Activated CD4-positive, alpha-beta T cell treated with anti-CD3 and anti-CD28 coated beads, Interleukin-2, amount 10 ng/mL, durations not matched to agents 24 days and 14 days (primary cell): ENCODE results near the gene PACSIN1. TPM values are rescaled to one million over a fixed set of nuclear protein-coding genes. Genes with fewer than 3 reads are reported as not detected.
A peak's percentile ranks its signal among the peaks of the same experiment; 100 is the strongest.

Experiments
- DNase-seq: peaks from one replicate; pipeline ENCODE4 v3.0.0; 2022
- H3K27ac Mint-ChIP-seq: one replicate; pipeline ENCODE4 v1.8.0; 2022; ENCODE audit warnings: mild to moderate bottlenecking, mixed read lengths
- H3K27me3 Mint-ChIP-seq: one replicate; pipeline ENCODE4 v1.8.0; 2022; ENCODE audit warnings: mixed read lengths
- H3K36me3 Mint-ChIP-seq: one replicate; pipeline ENCODE4 v1.8.0; 2022; ENCODE audit warnings: low read depth, mild to moderate bottlenecking, mixed read lengths
- H3K4me1 Mint-ChIP-seq: one replicate; pipeline ENCODE4 v1.8.0; 2021; ENCODE audit warnings: mixed read lengths
- H3K4me3 Mint-ChIP-seq: one replicate; pipeline ENCODE4 v1.8.0; 2022; ENCODE audit warnings: mild to moderate bottlenecking, moderate library complexity, mixed read lengths
- H3K9me3 Mint-ChIP-seq: one replicate; pipeline ENCODE4 v1.8.0; 2021; ENCODE audit warnings: mixed read lengths
- intact Hi-C: fragments of 100-400 bp; cut with micrococcal nuclease; formaldehyde crosslinking; loops from one replicate; pipeline ENCODE4 v1.15.1; 2023
- total RNA-seq: library from RNA; stranded (reverse); gene quantifications from 2 replicates; pipeline ENCODE4 v1.2.3, GENCODE V29; 2022

Gene PACSIN1
- not detected in 2 replicates for total RNA-seq

- H3K4me3 Mint-ChIP-seq = peak within 1 kb of the TSS; percentile 73
- intact Hi-C loops = no loop called here
- peaks cover 2% of the 10 kb centered on the region for H3K4me1 Mint-ChIP-seq
- peak; percentile 69 for DNase-seq
- H3K9me3 Mint-ChIP-seq = no peaks in the 10 kb centered on the region
- H3K27ac Mint-ChIP-seq = no peak within 1 kb of the TSS
- no peaks in the 10 kb centered on the region for H3K36me3 Mint-ChIP-seq
- H3K27me3 Mint-ChIP-seq = peaks cover 33% of the 10 kb centered on the region
Measured at GRCh38 chr6:34465531-34466241, at the start of gene PACSIN1. TSS of gene PACSIN1 (plus strand) at chr6:34466076. CDS start at chr6:34526306, 60,230 bp downstream.

- Mint-ChIP-seq H3K4me3 (no peak overlapping the region), H3K27me3 (no peaks in the 10 kb centered on the region), H3K4me1 (peaks cover 19% of the 10 kb centered on the region), H3K36me3 (peaks cover 67% of the 10 kb centered on the region), H3K27ac (peak overlapping the region; percentile 1), H3K9me3 (no peaks in the 10 kb centered on the region)
- no peak for DNase-seq
- intact Hi-C loops = no loop called here
Measured at GRCh38 chr6:34416877-34417371, 49.0 kb upstream of the PACSIN1 start.

GRCh38 chr6:34418367-34418766 is 47.5 kb upstream of the PACSIN1 start:
- H3K4me3 Mint-ChIP-seq = no peak overlapping the region
- peaks cover 24% of the 10 kb centered on the region for H3K4me1 Mint-ChIP-seq
- no peaks in the 10 kb centered on the region for H3K9me3 Mint-ChIP-seq
- no peaks in the 10 kb centered on the region for H3K27me3 Mint-ChIP-seq
- DNase-seq = no peak
- H3K27ac Mint-ChIP-seq = peak overlapping the region; percentile 1
- H3K36me3 Mint-ChIP-seq = peaks cover 73% of the 10 kb centered on the region
- intact Hi-C loops = no loop called here

- H3K4me1 Mint-ChIP-seq = peaks cover 21% of the 10 kb centered on the region
- H3K27me3 Mint-ChIP-seq = no peaks in the 10 kb centered on the region
- peaks cover 68% of the 10 kb centered on the region for H3K36me3 Mint-ChIP-seq
- peak overlapping the region; percentile 99 for H3K4me3 Mint-ChIP-seq
- H3K9me3 Mint-ChIP-seq = no peaks in the 10 kb centered on the region
- intact Hi-C loops = no loop called here
- peak overlapping the region; percentile 34 for H3K27ac Mint-ChIP-seq
- DNase-seq = no peak
Measured at GRCh38 chr6:34423254-34423653, 42.6 kb upstream of the PACSIN1 start.

GRCh38 chr6:34424200-34425131 is 41.4 kb upstream of the PACSIN1 start:
- Mint-ChIP-seq H3K9me3 (no peaks in the 10 kb centered on the region), H3K4me3 (peak overlapping the region; percentile 99), H3K36me3 (peaks cover 60% of the 10 kb centered on the region), H3K27ac (peak overlapping the region; percentile 99), H3K27me3 (peaks cover 5% of the 10 kb centered on the region), H3K4me1 (peaks cover 17% of the 10 kb centered on the region)
- no peak for DNase-seq
- intact Hi-C loops = no loop called here

GRCh38 chr6:34425132-34425497 is 40.8 kb upstream of the PACSIN1 start:
- Mint-ChIP-seq H3K36me3 (peaks cover 54% of the 10 kb centered on the region), H3K4me3 (peak overlapping the region; percentile 99), H3K27ac (peak overlapping the region; percentile 99), H3K9me3 (no peaks in the 10 kb centered on the region), H3K4me1 (peaks cover 17% of the 10 kb centered on the region), H3K27me3 (peaks cover 5% of the 10 kb centered on the region)
- intact Hi-C loops = no loop called here
- no peak for DNase-seq

GRCh38 chr6:34425498-34426410 is 40.1 kb upstream of the PACSIN1 start, which contains the start of gene RPS10:
TSS of gene RPS10 (minus strand) at chr6:34426069. CDS start at chr6:34425221, 848 bp downstream.
- Mint-ChIP-seq H3K4me1 (peaks cover 17% of the 10 kb centered on the region), H3K27ac (peak within 1 kb of the TSS; percentile 99), H3K4me3 (peak within 1 kb of the TSS; percentile 99), H3K9me3 (no peaks in the 10 kb centered on the region), H3K27me3 (peaks cover 5% of the 10 kb centered on the region), H3K36me3 (peaks cover 50% of the 10 kb centered on the region)
- DNase-seq = peak; percentile 98
- intact Hi-C loops = loop anchor here (1.0 kb wide), 1 partner anchor 33 kb away; the partner anchor contains the start of gene NUDT3

GRCh38 chr6:34435916-34436315 is 30.0 kb upstream of the PACSIN1 start:
- intact Hi-C loops = no loop called here
- DNase-seq = no peak
- peaks cover 3% of the 10 kb centered on the region for H3K27me3 Mint-ChIP-seq
- H3K36me3 Mint-ChIP-seq = no peaks in the 10 kb centered on the region
- H3K27ac Mint-ChIP-seq = no peak overlapping the region
- no peaks in the 10 kb centered on the region for H3K9me3 Mint-ChIP-seq
- no peaks in the 10 kb centered on the region for H3K4me1 Mint-ChIP-seq
- no peak overlapping the region for H3K4me3 Mint-ChIP-seq

- Mint-ChIP-seq H3K9me3 (no peaks in the 10 kb centered on the region), H3K4me3 (no peak overlapping the region), H3K27me3 (peaks cover 3% of the 10 kb centered on the region), H3K36me3 (no peaks in the 10 kb centered on the region), H3K4me1 (no peaks in the 10 kb centered on the region), H3K27ac (no peak overlapping the region)
- intact Hi-C loops = no loop called here
- no peak for DNase-seq
Measured at GRCh38 chr6:34436803-34437643, 28.9 kb upstream of the PACSIN1 start.

- peaks cover 3% of the 10 kb centered on the region for H3K27me3 Mint-ChIP-seq
- intact Hi-C loops = no loop called here
- no peaks in the 10 kb centered on the region for H3K9me3 Mint-ChIP-seq
- H3K27ac Mint-ChIP-seq = no peak overlapping the region
- H3K4me3 Mint-ChIP-seq = no peak overlapping the region
- no peaks in the 10 kb centered on the region for H3K36me3 Mint-ChIP-seq
- DNase-seq = no peak
- H3K4me1 Mint-ChIP-seq = no peaks in the 10 kb centered on the region
Measured at GRCh38 chr6:34437644-34437970, 28.3 kb upstream of the PACSIN1 start.

GRCh38 chr6:34438705-34439104 is 27.2 kb upstream of the PACSIN1 start:
- Mint-ChIP-seq H3K9me3 (no peaks in the 10 kb centered on the region), H3K4me1 (no peaks in the 10 kb centered on the region), H3K4me3 (no peak overlapping the region), H3K27me3 (no peaks in the 10 kb centered on the region), H3K27ac (no peak overlapping the region), H3K36me3 (no peaks in the 10 kb centered on the region)
- DNase-seq = no peak
- intact Hi-C loops = no loop called here

GRCh38 chr6:34439442-34439841 is 26.4 kb upstream of the PACSIN1 start:
- no peak for DNase-seq
- H3K4me1 Mint-ChIP-seq = no peaks in the 10 kb centered on the region
- H3K36me3 Mint-ChIP-seq = no peaks in the 10 kb centered on the region
- intact Hi-C loops = no loop called here
- H3K4me3 Mint-ChIP-seq = no peak overlapping the region
- H3K27me3 Mint-ChIP-seq = no peaks in the 10 kb centered on the region
- H3K27ac Mint-ChIP-seq = no peak overlapping the region
- no peaks in the 10 kb centered on the region for H3K9me3 Mint-ChIP-seq

GRCh38 chr6:34441526-34441925 is 24.4 kb upstream of the PACSIN1 start:
- H3K9me3 Mint-ChIP-seq = no peaks in the 10 kb centered on the region
- H3K4me3 Mint-ChIP-seq = no peak overlapping the region
- no peaks in the 10 kb centered on the region for H3K4me1 Mint-ChIP-seq
- no peak for DNase-seq
- intact Hi-C loops = no loop called here
- H3K36me3 Mint-ChIP-seq = no peaks in the 10 kb centered on the region
- H3K27ac Mint-ChIP-seq = no peak overlapping the region
- peaks cover 3% of the 10 kb centered on the region for H3K27me3 Mint-ChIP-seq
